GM12891 (cell line): ENCODE measurements around the gene TSPAN4.

ENCODE experiments used
- POLR2A ChIP-seq: IDR thresholded peaks from 2 replicates; pipeline ENCODE4 v1.6.1; 2011; ENCODE audit warnings: low read depth, low read length, control low read depth
- POLR2AphosphoS5 ChIP-seq: IDR thresholded peaks from 2 replicates; pipeline ENCODE4 v1.6.1; 2011; ENCODE audit warnings: low read depth, low read length, control low read depth
- POU2F2 ChIP-seq: IDR thresholded peaks from 2 replicates; pipeline ENCODE4 v1.6.1; 2011; ENCODE audit warnings: low read depth, mild to moderate bottlenecking, control low read depth, low read length, moderate library complexity
- TAF1 ChIP-seq: IDR thresholded peaks from 2 replicates; pipeline ENCODE4 v1.6.1; 2011; ENCODE audit warnings: low read depth, low read length, control low read depth

- TF ChIP-seq POU2F2: no peak
- TF ChIP-seq TAF1: no peak
- TF ChIP-seq POLR2A: no peak
- TF ChIP-seq POLR2AphosphoS5: peak; percentile 51; the same call in 1 of the 2 replicates
Observed at GRCh38 chr11:839280-839623, 3.4 kb upstream of the TSPAN4 start.
